ENCODE data around the gene ARID1B. TPM values are rescaled to one million over a fixed set of nuclear protein-coding genes. Genes with fewer than 3 reads are reported as not detected.

ARID1B gene
- total RNA-seq, 1 experiment from 2014 or later = 20.9 TPM

DNA sequence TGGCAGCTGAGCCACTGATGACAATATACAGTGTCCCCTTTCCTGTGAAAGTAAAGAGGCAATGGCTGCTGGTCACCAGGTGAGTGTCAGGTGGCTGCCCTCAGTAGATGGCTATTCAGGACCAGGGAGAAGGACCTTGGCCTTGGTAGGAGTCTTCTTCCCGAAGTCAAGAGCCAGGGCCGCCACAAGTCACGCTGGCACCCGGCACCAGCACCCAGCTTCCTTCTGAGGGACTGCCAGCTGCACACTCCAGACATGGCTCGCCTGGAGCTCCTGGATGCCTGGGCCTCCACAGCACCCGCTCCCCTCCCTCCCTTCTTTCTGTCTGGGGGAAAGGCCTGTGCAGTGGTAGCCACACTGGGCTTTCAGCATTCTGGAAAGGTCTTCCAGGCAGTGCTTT lies 419.2 kb downstream of the ARID1B start:
- no peak overlapping the region for H3K4me3 ChIP-seq (ENCODE audit: insufficient read depth, low read depth, low read length)
- DNase-seq = no peak
- H3K36me3 ChIP-seq (replicated peaks; ENCODE audit: control insufficient read depth, insufficient read depth, low read length) = peaks cover 12% of the 10 kb centered on the region
- H3K27me3 ChIP-seq (ENCODE audit: control insufficient read depth, insufficient read depth, low read length) = no peaks in the 10 kb centered on the region

DNA sequence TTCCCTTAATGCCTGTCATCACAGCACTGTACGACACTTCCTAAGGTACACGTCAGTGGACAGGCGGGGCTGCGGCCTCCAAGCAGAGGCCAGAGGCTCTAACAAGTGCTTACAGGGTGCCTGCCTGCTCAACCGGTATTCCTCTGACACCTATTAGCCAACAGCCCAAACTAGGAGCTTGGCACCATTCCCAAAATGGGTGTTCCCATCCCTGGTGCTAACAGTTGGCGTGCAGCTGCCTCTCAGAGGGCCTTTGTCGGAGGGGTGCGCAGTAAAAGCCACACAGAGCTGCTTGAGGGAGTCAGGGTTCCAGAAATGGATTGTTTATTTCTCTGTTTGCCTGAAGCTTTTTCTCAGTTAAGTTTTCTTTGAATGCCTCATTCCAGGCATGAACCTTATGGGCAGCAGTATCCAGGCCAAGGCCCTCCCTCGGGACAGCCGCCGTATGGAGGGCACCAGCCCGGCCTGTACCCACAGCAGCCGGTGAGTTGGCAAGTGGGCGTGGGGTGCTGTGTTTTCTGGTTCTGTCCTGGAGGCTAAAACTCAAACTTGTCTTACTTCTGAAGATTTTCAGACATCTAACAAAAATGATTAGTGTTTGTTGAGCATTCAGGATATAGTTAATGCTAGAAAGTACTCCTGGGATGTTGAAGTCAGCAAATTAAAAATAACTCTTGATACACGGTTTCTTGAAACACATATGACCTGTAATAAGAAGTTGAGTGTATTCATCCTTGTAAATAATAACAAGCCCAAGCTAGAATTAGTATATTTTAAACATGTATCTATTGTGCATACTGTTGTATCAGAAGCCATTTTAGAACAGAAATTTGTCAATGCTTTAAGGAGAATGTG lies 421.5 kb downstream of the ARID1B start:
- peaks cover 14% of the 10 kb centered on the region for H3K36me3 ChIP-seq (replicated peaks; ENCODE audit: control insufficient read depth, insufficient read depth, low read length)
- no peaks in the 10 kb centered on the region for H3K27me3 ChIP-seq (ENCODE audit: control insufficient read depth, insufficient read depth, low read length)

DNA sequence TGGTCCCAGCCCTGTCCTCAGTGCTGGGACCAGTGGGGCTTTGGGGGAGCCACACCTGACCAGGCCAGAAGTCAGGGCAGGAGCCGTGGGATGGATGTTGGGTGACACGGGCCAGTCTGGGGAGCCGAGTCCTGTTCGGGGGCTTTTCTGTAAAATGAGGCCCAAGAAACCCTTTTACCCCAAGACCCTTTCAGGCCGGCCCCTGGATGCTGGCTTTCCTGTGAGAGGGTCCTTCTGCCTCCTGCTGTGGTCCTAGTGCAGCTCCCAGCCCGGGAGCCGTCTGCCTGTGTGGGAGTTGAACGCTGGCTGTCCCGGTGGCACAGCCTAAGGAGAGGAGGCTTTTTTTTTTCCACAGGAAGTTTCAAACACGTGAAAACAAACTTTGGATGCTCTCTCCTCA lies 422.9 kb downstream of the ARID1B start:
- DNase-seq = no peak

More for the DNA sequence above, 421.5 kb downstream of the ARID1B start:
- H3K4me3 ChIP-seq (ENCODE audit: insufficient read depth, low read depth, low read length) = no peak overlapping the region
- no peak for DNase-seq

DNA sequence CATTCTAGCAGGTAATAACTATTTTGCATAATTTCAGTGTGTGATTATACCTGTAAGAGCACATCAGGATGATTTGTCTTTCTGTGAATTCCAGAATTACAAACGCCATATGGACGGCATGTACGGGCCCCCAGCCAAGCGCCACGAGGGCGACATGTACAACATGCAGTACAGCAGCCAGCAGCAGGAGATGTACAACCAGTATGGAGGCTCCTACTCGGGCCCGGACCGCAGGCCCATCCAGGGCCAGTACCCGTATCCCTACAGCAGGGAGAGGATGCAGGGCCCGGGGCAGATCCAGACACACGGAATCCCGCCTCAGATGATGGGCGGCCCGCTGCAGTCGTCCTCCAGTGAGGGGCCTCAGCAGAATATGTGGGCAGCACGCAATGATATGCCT lies 423.4 kb downstream of the ARID1B start:
- Histone ChIP-seq H3K36me3 (replicated peaks; ENCODE audit: control insufficient read depth, insufficient read depth, low read length) (peaks cover 19% of the 10 kb centered on the region), H3K27me3 (ENCODE audit: control insufficient read depth, insufficient read depth, low read length) (no peaks in the 10 kb centered on the region), H3K4me3 (ENCODE audit: insufficient read depth, low read depth, low read length) (no peak overlapping the region)
- no peak for DNase-seq

More for the DNA sequence above, 422.9 kb downstream of the ARID1B start:
- peaks cover 19% of the 10 kb centered on the region for H3K36me3 ChIP-seq (replicated peaks; ENCODE audit: control insufficient read depth, insufficient read depth, low read length)
- H3K4me3 ChIP-seq (ENCODE audit: insufficient read depth, low read depth, low read length) = no peak overlapping the region
- no peaks in the 10 kb centered on the region for H3K27me3 ChIP-seq (ENCODE audit: control insufficient read depth, insufficient read depth, low read length)

DNA sequence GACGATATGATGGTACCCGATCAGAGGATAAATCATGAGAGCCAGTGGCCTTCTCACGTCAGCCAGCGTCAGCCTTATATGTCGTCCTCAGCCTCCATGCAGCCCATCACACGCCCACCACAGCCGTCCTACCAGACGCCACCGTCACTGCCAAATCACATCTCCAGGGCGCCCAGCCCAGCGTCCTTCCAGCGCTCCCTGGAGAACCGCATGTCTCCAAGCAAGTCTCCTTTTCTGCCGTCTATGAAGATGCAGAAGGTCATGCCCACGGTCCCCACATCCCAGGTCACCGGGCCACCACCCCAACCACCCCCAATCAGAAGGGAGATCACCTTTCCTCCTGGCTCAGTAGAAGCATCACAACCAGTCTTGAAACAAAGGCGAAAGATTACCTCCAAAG lies 423.9 kb downstream of the ARID1B start:
- Histone ChIP-seq H3K36me3 (replicated peaks; ENCODE audit: control insufficient read depth, insufficient read depth, low read length) (peaks cover 17% of the 10 kb centered on the region), H3K4me3 (ENCODE audit: insufficient read depth, low read depth, low read length) (no peak overlapping the region), H3K27me3 (ENCODE audit: control insufficient read depth, insufficient read depth, low read length) (no peaks in the 10 kb centered on the region)
- DNase-seq = no peak

DNA sequence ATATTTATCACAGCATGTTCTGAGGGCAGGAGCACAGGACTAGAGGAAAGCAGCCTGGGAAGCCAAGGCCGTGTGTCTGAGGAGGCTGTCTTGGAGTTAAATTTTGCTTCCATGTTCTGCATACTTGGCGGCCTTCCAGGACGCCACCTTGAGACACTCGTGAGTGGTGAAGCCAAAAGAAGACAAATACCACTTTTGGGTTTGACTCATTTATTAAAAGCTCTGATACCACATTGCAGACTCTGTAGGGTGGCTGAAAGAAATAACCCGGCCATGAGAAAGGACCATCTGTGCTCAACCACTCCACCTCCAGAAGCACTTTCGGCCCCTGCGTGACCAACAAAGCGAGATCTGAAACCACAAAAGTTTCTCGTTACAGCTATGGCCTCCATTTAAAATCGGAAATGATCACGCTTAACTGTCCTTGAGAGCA lies 426.1 kb downstream of the ARID1B start:
- no peaks in the 10 kb centered on the region for H3K27me3 ChIP-seq (ENCODE audit: control insufficient read depth, insufficient read depth, low read length)
- no peak for DNase-seq
- peaks cover 21% of the 10 kb centered on the region for H3K36me3 ChIP-seq (replicated peaks; ENCODE audit: control insufficient read depth, insufficient read depth, low read length)
- H3K4me3 ChIP-seq (ENCODE audit: insufficient read depth, low read depth, low read length) = no peak overlapping the region

DNA sequence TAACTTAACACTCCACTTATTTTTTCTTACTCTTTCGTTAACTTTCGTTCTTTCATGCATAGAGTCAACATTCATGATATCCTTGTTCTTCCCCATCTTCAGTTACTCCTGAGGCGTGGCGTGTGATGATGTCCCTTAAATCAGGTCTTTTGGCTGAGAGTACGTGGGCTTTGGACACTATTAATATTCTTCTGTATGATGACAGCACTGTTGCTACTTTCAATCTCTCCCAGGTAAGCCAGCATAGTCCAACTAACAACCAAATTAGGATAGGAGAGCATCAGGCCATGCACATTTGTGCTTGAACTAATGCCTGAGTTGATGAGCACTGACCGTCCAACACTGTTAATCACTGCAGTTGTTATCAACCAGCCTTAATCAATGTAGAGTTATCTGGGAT lies 426.6 kb downstream of the ARID1B start:
- Histone ChIP-seq H3K36me3 (replicated peaks; ENCODE audit: control insufficient read depth, insufficient read depth, low read length) (peaks cover 21% of the 10 kb centered on the region), H3K4me3 (ENCODE audit: insufficient read depth, low read depth, low read length) (no peak overlapping the region), H3K27me3 (ENCODE audit: control insufficient read depth, insufficient read depth, low read length) (no peaks in the 10 kb centered on the region)
- no peak for DNase-seq

DNA sequence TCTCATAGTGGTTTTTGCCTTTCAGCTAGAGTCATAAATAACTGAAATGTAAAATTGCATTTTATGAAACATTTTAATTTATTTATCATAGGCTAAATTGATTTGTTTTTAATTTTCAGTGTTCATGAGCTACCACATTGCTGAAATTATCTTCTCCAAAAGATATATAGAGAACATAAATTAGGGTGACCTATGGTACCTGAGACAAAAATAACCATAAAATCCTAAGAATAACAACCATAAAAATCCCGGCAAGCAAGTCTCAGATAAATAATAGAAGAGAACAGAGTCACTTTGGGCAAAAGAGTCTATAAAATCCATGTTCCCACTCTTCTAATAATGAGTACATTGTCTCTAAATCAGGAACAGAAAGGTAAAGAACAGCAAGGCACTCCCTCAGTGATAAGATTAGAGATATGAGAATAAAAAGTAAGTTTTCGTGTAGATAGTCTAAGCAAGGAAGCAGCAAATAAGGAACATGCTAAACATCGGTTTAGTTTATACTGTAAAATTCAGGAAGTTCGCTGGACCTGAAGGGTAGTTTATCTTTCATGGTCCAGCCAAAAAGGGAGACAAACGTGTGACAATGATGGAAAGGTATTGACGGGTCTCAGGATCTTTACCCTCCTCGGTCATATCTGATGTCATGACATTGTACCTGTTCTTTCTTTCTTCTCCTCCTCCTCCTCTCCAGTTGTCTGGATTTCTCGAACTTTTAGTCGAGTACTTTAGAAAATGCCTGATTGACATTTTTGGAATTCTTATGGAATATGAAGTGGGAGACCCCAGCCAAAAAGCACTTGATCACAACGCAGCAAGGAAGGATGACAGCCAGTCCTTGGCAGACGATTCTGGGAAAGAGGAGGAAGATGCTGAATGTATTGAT lies 428.5 kb downstream of the ARID1B start:
- no peak for DNase-seq
- no peak overlapping the region for H3K4me3 ChIP-seq (ENCODE audit: insufficient read depth, low read depth, low read length)
- H3K36me3 ChIP-seq (replicated peaks; ENCODE audit: control insufficient read depth, insufficient read depth, low read length) = peaks cover 21% of the 10 kb centered on the region
- H3K27me3 ChIP-seq (ENCODE audit: control insufficient read depth, insufficient read depth, low read length) = no peaks in the 10 kb centered on the region

DNA sequence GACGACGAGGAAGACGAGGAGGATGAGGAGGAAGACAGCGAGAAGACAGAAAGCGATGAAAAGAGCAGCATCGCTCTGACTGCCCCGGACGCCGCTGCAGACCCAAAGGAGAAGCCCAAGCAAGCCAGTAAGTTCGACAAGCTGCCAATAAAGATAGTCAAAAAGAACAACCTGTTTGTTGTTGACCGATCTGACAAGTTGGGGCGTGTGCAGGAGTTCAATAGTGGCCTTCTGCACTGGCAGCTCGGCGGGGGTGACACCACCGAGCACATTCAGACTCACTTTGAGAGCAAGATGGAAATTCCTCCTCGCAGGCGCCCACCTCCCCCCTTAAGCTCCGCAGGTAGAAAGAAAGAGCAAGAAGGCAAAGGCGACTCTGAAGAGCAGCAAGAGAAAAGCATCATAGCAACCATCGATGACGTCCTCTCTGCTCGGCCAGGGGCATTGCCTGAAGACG lies 429.2 kb downstream of the ARID1B start:
- Histone ChIP-seq H3K36me3 (replicated peaks; ENCODE audit: control insufficient read depth, insufficient read depth, low read length) (peaks cover 17% of the 10 kb centered on the region), H3K4me3 (ENCODE audit: insufficient read depth, low read depth, low read length) (no peak overlapping the region), H3K27me3 (ENCODE audit: control insufficient read depth, insufficient read depth, low read length) (no peaks in the 10 kb centered on the region)
- no peak for DNase-seq

DNA sequence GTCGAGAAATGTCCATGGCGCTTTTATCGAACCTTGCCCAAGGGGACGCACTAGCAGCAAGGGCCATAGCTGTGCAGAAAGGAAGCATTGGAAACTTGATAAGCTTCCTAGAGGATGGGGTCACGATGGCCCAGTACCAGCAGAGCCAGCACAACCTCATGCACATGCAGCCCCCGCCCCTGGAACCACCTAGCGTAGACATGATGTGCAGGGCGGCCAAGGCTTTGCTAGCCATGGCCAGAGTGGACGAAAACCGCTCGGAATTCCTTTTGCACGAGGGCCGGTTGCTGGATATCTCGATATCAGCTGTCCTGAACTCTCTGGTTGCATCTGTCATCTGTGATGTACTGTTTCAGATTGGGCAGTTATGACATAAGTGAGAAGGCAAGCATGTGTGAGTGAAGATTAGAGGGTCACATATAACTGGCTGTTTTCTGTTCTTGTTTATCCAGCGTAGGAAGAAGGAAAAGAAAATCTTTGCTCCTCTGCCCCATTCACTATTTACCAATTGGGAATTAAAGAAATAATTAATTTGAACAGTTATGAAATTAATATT lies 430.4 kb downstream of the ARID1B start:
- DNase-seq = no peak
- H3K27me3 ChIP-seq (ENCODE audit: control insufficient read depth, insufficient read depth, low read length) = no peaks in the 10 kb centered on the region
- no peak overlapping the region for H3K4me3 ChIP-seq (ENCODE audit: insufficient read depth, low read depth, low read length)
- H3K36me3 ChIP-seq (replicated peaks; ENCODE audit: control insufficient read depth, insufficient read depth, low read length) = peaks cover 14% of the 10 kb centered on the region

DNA sequence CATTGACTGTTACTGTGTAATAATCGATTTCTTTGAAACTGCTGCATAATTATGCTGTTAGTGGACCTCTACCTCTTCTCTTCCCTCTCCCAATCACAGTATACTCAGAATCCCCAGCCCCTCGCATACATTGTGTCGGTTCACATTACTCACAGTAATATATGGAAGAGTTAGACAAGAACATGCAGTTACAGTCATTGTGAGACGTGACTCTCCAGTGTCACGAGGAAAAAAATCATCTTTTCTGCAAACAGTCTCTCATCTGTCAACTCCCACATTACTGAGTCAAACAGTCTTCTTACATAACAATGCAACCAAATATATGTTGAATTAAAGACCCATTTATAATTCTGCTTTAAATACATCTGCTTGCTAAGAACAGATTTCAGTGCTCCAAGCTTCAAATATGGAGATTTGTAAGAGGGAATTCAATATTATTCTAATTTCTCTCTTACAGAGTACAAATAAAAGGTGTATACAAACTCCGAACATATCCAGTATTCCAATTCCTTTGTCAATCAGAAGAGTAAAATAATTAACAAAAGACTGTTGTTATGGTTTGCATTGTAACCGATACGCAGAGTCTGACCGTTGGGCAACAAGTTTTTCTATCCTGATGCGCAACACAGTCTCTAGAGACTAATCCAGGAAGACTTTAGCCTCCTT lies 432.8 kb downstream of the ARID1B start:
- H3K36me3 ChIP-seq (replicated peaks; ENCODE audit: control insufficient read depth, insufficient read depth, low read length) = peaks cover 10% of the 10 kb centered on the region
- no peaks in the 10 kb centered on the region for H3K27me3 ChIP-seq (ENCODE audit: control insufficient read depth, insufficient read depth, low read length)
- DNase-seq = no peak
- H3K4me3 ChIP-seq (ENCODE audit: insufficient read depth, low read depth, low read length) = no peak overlapping the region

DNA sequence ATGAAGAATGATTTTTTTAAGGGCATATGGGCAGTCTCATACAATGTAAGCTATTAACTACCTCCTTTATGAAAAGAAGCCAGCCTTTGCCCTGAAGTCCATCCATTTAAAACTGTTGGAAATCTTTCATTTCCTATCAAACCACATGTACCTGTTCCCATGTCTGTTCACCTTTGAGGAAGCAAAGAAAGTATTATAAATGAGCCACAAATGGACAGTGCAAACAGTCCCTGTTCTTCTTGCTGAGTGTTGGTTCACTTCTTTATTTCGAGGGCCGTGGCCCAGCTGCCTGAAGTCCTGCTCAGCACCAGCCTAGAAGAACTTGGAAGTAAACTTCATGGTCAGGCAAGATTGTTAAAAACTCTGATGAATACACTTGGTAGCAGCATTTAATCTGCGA lies 433.8 kb downstream of the ARID1B start:
- H3K36me3 ChIP-seq (replicated peaks; ENCODE audit: control insufficient read depth, insufficient read depth, low read length) = peaks cover 10% of the 10 kb centered on the region
- H3K27me3 ChIP-seq (ENCODE audit: control insufficient read depth, insufficient read depth, low read length) = no peaks in the 10 kb centered on the region
- no peak for DNase-seq
- no peak overlapping the region for H3K4me3 ChIP-seq (ENCODE audit: insufficient read depth, low read depth, low read length)

DNA sequence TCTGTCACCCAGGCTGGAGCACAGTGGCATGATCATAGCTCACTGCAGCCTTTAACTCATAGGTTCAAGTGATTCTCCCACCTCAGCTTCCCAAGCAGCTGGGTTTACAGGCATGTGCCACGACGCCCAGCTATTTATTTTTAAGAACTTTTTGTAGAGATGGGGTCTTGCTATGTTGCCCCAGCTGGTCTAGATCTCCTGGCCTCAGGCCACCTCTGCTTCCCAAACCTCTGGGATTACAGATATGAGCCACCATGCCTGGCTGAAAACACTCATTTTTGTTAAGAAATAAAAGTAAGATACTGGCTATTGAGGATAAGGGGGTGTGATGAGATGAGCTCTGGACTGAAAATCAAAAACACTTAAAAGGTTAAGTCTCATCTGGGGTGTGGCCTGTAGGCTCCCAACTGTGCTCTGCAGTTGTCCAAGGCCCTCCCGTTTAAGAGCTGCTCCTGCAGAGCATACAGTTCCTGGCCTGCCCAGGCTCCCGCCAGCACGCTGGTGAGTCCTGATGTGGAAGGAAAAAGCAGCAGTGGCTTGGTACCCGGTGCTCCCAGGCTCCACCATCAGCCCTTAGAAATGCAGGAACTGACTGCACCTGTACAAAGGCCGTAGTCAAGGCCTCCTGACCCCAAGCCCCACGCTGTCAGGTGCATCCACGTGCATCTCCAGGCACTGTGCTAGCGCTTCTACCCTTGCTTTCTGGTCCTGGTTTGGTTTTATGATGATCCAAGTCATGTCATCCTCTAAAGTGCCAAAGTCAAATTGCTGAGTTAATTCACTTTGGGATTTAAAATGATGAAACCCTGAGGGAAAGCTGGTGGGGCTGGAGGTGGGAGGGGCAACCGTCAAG lies 434.7 kb downstream of the ARID1B start:
- Histone ChIP-seq H3K27me3 (ENCODE audit: control insufficient read depth, insufficient read depth, low read length) (no peaks in the 10 kb centered on the region), H3K4me3 (ENCODE audit: insufficient read depth, low read depth, low read length) (no peak overlapping the region), H3K36me3 (replicated peaks; ENCODE audit: control insufficient read depth, insufficient read depth, low read length) (peaks cover 4% of the 10 kb centered on the region)
- DNase-seq = no peak
